Keratinocyte (primary cell): Measurements from ENCODE around the gene LEFTY2. TPM values are rescaled to one million over a fixed set of nuclear protein-coding genes. Genes with fewer than 3 reads are reported as not detected.
A peak's percentile ranks its signal among the peaks of the same experiment; 100 is the strongest.

Source experiments
- DNase-seq: peaks from one replicate; pipeline ENCODE4 v3.0.0-alpha.2; 2011; ENCODE audit warnings: low read depth, missing footprints, low spot score
- FAIRE-seq: peaks from 2 replicates; lab custom pipeline; 2011; peaks lifted over from hg19 to GRCh38; lab: Jason Lieb, UNC
- H2AFZ ChIP-seq: 2 replicates; pipeline ENCODE4 v1.6.0; 2012; ENCODE audit warnings: low read length, control low read depth, inconsistent platforms; ENCODE audit not compliant: control insufficient read depth
- H3K27ac ChIP-seq: 2 replicates; pipeline ENCODE4 v1.5.1; 2011; ENCODE audit warnings: low read length; ENCODE audit not compliant: control insufficient read depth, insufficient read depth
- H3K27me3 ChIP-seq: 3 replicates; pipeline ENCODE4 v1.6.0; 2011; ENCODE audit warnings: low read length; ENCODE audit not compliant: control insufficient read depth, insufficient read depth; ENCODE audit errors: extremely low read depth
- H3K36me3 ChIP-seq, 2 experiments: 2 replicates in 1 of 2; 3 replicates in 1 of 2; pipeline ENCODE4 v1.5.1; 2011; ENCODE audit warnings: low read length in 2 of 2, mild to moderate bottlenecking in 1 of 2; ENCODE audit not compliant: control insufficient read depth in 2 of 2, insufficient read depth in 2 of 2; ENCODE audit errors: extremely low read depth in 1 of 2
- H3K4me1 ChIP-seq: 3 replicates; pipeline ENCODE4 v1.5.1; 2011; ENCODE audit warnings: low read length; ENCODE audit not compliant: control insufficient read depth, insufficient read depth; ENCODE audit errors: extremely low read depth
- H3K4me2 ChIP-seq: 3 replicates; pipeline ENCODE4 v1.6.0; 2011; ENCODE audit warnings: low read depth, low read length; ENCODE audit not compliant: control insufficient read depth, insufficient read depth; ENCODE audit errors: extremely low read depth
- H3K4me3 ChIP-seq, 3 experiments: fragments of 200-600 bp in 1 of 3; sonication (generic) in 1 of 3; 2 replicates in 2 of 3; 3 replicates in 1 of 3; pipeline ENCODE4 v1.5.1; 2011 to 2016; ENCODE audit warnings: low read length in 3 of 3, mild to moderate bottlenecking in 3 of 3, control low read depth in 2 of 3, inconsistent platforms in 1 of 3, low read depth in 1 of 3, mixed read lengths in 1 of 3, mixed run types in 1 of 3, moderate library complexity in 1 of 3; ENCODE audit not compliant: control insufficient read depth in 2 of 3, insufficient read depth in 2 of 3; ENCODE audit errors: extremely low read depth in 1 of 3
- H3K79me2 ChIP-seq: 2 replicates; pipeline ENCODE4 v1.6.0; 2012; ENCODE audit warnings: low read length; ENCODE audit not compliant: control insufficient read depth, insufficient read depth
- H3K9ac ChIP-seq: 3 replicates; pipeline ENCODE4 v1.6.0; 2011; ENCODE audit warnings: low read length; ENCODE audit not compliant: control insufficient read depth, insufficient read depth; ENCODE audit errors: extremely low read depth
- H3K9me1 ChIP-seq: 3 replicates; pipeline ENCODE4 v1.6.0; 2011; ENCODE audit warnings: low read length; ENCODE audit not compliant: control insufficient read depth, insufficient read depth; ENCODE audit errors: extremely low read depth
- H3K9me3 ChIP-seq: 2 replicates; pipeline ENCODE4 v1.5.1; 2012; ENCODE audit warnings: low read depth, low read length; ENCODE audit not compliant: control insufficient read depth
- H4K20me1 ChIP-seq: 3 replicates; pipeline ENCODE4 v1.6.0; 2011; ENCODE audit warnings: low read length; ENCODE audit not compliant: control insufficient read depth, insufficient read depth; ENCODE audit errors: extremely low read depth
- EZH2 ChIP-seq: IDR thresholded peaks from one replicate; pipeline ENCODE4 v1.6.1; 2012; ENCODE audit warnings: inconsistent platforms, mild to moderate bottlenecking, low read length, moderate library complexity
- dilution Hi-C: fragments of 300-500 bp; cut with MboI; formaldehyde crosslinking; loops from one replicate; pipeline ENCODE4 v1.7.0; 2020; ENCODE audit warnings: low sequenced_read_pairs; ENCODE audit not compliant: extremely low pct_ligation_motif_present
- polyA plus RNA-seq, 5 experiments: library from polyadenylated mRNA; depleted of rRNA in 3 of 5; stranded (reverse) in 3 of 5; stranded (forward) in 1 of 5; unstranded in 1 of 5; fragments of >200 nt; gene quantifications; 1 replicate in 1 of 5; 2 replicates in 3 of 5; 3 replicates in 1 of 5; pipeline versions ENCODE4 v1.2.1 to v1.2.3, GENCODE V29; 2011 to 2012; ENCODE audit warnings: missing spikeins in 2 of 5, low read depth in 1 of 5, low replicate concordance in 1 of 5
- TF ChIP-seq, protein P1 (sequence below), 3 experiments: IDR thresholded peaks in 1 of 3; conservative IDR thresholded peaks in 1 of 3; optimal IDR thresholded peaks in 1 of 3; 2 replicates in 2 of 3; 3 replicates in 1 of 3; pipeline versions ENCODE3 to v1.5.1; 2011; ENCODE audit warnings: low read length in 3 of 3, mild to moderate bottlenecking in 3 of 3, moderate library complexity in 2 of 3, control low read depth in 1 of 3, inconsistent platforms in 1 of 3; ENCODE audit not compliant: insufficient read depth in 2 of 3; ENCODE audit errors: extremely low read depth in 1 of 3

Gene LEFTY2
- polyA plus RNA-seq, 1 donor (not counting 4 experiments of a cell fraction or from before 2014, with no cell fraction given): not detected

DNA sequence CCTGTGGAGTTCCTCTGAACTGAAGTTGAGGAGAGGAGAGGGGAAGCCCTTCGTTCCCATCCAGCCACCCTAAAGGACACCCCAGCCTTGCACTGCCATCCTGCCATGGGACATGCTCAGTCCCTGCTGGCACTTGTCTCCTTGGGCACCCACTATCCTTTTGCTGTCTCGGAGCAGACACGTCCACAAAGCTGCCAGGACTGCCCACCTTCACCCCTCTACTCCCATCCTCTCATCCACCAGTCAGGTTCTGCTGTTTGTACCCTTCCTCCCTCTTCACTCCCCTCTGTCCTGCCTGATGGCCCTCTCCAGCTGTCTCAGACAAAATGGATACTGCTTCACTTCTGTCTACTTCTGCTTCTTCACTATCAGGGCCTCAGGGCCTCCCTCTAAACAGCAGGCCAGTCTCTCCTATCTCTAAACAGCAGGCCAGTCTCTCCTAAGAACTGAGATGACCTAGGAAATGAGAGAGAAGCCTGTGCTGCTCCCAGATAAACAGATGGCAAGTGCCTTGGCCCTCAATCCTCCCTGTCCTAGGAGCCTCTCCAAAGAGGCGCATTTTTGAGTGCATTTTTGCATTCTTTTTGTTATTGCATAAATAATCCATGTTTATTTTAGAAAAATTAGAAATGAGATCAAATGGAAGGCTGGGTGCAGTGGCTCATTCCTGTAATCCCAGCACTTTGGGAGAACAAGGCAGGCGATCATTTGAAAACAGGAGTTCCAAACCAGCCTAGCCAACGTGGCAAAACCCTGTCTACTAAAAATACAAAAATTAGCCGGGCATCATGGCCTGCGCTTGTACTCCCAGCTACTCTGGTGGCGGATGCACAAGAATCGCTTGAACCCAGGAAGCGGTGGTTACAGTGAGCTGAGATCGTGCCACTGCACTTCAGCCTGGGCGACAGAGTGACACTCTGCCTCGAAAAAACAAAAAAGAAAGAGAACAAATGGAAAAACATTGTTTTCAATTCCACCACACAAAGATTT is 12.5 kb downstream of the LEFTY2 start:
- no peak for DNase-seq
- H3K9ac ChIP-seq: no peak overlapping the region
- H3K36me3 ChIP-seq: no peaks in the 10 kb centered on the region
- peaks cover 3% of the 10 kb centered on the region for H3K79me2 ChIP-seq
- TF ChIP-seq, protein P1, sequence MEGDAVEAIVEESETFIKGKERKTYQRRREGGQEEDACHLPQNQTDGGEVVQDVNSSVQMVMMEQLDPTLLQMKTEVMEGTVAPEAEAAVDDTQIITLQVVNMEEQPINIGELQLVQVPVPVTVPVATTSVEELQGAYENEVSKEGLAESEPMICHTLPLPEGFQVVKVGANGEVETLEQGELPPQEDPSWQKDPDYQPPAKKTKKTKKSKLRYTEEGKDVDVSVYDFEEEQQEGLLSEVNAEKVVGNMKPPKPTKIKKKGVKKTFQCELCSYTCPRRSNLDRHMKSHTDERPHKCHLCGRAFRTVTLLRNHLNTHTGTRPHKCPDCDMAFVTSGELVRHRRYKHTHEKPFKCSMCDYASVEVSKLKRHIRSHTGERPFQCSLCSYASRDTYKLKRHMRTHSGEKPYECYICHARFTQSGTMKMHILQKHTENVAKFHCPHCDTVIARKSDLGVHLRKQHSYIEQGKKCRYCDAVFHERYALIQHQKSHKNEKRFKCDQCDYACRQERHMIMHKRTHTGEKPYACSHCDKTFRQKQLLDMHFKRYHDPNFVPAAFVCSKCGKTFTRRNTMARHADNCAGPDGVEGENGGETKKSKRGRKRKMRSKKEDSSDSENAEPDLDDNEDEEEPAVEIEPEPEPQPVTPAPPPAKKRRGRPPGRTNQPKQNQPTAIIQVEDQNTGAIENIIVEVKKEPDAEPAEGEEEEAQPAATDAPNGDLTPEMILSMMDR (optimal IDR thresholded peaks at IDR 0.05 in 1 of 3, IDR thresholded peaks at IDR 0.05 in 1 of 3, conservative IDR thresholded peaks at IDR 0.05 in 1 of 3; ENCODE audit: extremely low read depth in 1 of 3, insufficient read depth in 2 of 3, low read length in 3 of 3): no peak
- TF ChIP-seq EZH2: no peak
- no peak for FAIRE-seq
- H3K4me2 ChIP-seq: no peak overlapping the region
- peak overlapping the region; percentile 36 for H2AFZ ChIP-seq
- dilution Hi-C loops: no loop called here
- H3K9me1 ChIP-seq: no peaks in the 10 kb centered on the region
- H3K4me3 ChIP-seq: no peak overlapping the region
- no peak overlapping the region for H3K27ac ChIP-seq
- no peaks in the 10 kb centered on the region for H3K9me3 ChIP-seq
- no peaks in the 10 kb centered on the region for H4K20me1 ChIP-seq
- peaks cover 2% of the 10 kb centered on the region for H3K4me1 ChIP-seq
- H3K27me3 ChIP-seq: no peaks in the 10 kb centered on the region

DNA sequence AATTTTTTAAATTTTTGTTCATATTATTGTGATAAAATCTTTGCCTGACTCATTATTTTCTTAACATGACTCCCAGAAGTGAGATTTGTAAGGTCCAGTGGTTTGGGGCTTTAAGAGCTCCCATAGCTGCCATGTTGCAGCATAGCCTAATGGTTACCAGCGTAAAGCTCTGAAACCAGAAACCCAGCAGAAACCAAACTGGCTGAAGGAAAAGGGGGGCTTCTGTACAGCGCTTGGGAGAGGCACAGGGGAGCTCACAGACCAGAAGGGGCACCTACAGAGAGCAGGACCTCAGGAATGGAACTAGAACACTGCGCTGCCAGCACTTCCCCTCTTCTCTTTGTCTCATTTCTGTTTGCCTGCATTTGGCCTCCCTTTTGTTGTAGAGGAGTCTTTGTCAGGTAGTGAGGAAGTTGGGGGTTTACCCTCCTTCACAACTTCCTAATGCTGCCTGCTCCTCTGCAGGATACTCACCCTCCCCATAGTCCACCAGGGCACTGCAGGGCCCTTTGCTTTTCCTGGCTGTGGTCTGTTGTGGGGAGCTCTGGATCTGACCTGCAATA is 14.4 kb downstream of the LEFTY2 start:
- H3K9me1 ChIP-seq: peaks cover 5% of the 10 kb centered on the region
- H4K20me1 ChIP-seq: peaks cover 3% of the 10 kb centered on the region
- TF ChIP-seq, protein P1 (optimal IDR thresholded peaks at IDR 0.05 in 1 of 3, IDR thresholded peaks at IDR 0.05 in 1 of 3, conservative IDR thresholded peaks at IDR 0.05 in 1 of 3; ENCODE audit: extremely low read depth in 1 of 3, insufficient read depth in 2 of 3, low read length in 3 of 3): no peak
- TF ChIP-seq EZH2: no peak
- peaks cover 1 to 5% of the 10 kb centered on the region in 2 experiments for H3K36me3 ChIP-seq
- FAIRE-seq (no peak), DNase-seq (no peak)
- H3K9me3 ChIP-seq: no peaks in the 10 kb centered on the region
- no peak overlapping the region for H3K4me3 ChIP-seq
- H3K4me2 ChIP-seq: no peak overlapping the region
- peaks cover 17% of the 10 kb centered on the region for H3K4me1 ChIP-seq
- peak overlapping the region; percentile 8 for H2AFZ ChIP-seq
- no peak overlapping the region for H3K27ac ChIP-seq
- peaks cover 11% of the 10 kb centered on the region for H3K79me2 ChIP-seq
- H3K9ac ChIP-seq: no peak overlapping the region
- dilution Hi-C loops: no loop called here
- H3K27me3 ChIP-seq: no peaks in the 10 kb centered on the region
